GM18511 (cell line): Measurements from ENCODE around the gene DOCK4.

Experiments
- ATAC-seq: cut with Tn5 transposase; IDR thresholded peaks from one replicate; pipeline ENCODE4 v1.9.1; 2021; ENCODE audit warnings: mild to moderate bottlenecking, moderate library complexity; ENCODE audit not compliant: unreplicated experiment

Gene DOCK4

DNA sequence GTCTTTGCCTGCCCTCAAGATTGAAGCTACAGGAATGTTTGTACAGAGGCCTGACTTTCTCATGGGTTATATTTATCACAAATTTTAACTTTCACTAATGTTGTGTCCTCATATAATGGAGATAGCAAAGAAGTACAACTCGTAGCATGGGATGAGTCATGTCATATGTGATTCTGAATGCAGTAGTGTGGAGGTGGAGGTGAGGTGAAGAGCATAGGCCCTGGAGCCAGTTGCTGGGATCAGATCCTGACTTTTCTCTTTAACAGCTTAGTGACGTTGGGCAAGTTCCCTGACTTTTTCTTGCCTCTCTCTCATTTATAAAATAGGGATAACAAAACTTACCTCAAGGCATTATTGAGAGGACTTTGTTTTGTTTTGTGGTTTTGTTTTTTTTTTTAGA lies 511.8 kb downstream of the DOCK4 start:
- no peak for ATAC-seq

GRCh38 chr7:111690364-111691111 lies 515.7 kb downstream of the DOCK4 start:
- no peak for ATAC-seq

- no peak for ATAC-seq
Measured at GRCh38 chr7:111685349-111685748, 520.9 kb downstream of the DOCK4 start.

- ATAC-seq: no peak
Measured at GRCh38 chr7:111682588-111683340, 523.4 kb downstream of the DOCK4 start.

DNA sequence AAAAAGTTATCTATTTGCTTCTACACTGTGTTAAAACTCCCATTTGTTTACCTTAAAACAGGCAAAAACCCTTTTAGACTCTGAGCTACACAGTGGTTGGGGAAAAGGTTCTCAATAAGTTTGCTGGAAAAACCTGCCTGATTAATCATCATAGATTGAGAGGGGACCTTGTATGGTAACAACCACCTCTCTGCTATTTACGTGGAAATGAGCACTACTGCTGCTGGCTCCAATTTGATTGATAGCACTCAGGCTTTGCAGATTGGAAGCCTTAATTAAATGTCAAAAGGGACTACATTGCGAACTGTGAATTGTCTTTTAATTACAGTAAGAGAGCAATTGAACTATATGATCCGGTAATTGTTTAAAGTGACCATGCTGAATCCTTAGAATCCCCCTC lies 525.0 kb downstream of the DOCK4 start:
- no peak for ATAC-seq

DNA sequence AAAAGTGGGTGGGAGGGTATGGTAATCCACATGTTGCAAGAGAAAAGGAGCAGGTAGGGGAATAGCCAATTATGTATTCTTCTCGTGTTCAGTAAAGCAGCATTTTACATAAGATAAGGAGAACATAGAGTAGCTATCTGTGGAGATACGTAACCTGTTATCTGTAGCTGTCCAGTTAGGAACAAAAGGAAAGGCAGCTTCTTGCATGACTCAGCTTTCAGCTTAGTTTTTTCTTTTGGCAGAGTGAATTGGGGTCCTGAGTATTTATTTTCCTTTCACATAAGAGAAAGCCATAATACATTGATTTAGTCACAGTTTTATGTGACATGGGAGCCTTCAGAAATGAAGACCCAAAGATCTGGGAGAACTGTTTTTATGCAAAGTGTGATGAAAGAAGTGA lies 527.2 kb downstream of the DOCK4 start:
- no peak for ATAC-seq

DNA sequence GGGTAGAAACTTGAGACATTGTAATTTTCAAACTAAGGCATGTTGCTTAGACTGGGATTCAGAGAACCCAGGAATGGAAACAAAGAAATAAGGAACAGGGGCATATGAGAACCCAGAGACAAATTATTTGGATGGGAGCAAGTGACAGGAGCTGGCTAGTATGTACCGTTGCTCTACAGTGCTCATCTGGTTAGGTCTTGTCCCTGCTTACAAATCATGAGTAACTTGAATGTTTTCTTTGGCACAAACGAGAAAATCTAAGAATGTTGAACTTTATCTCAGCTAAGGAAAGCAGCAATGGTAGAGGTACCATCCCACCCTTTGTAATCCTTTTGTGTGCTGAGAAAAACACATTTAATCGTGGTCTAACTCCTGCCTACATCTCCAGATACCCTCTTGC lies 527.9 kb downstream of the DOCK4 start:
- ATAC-seq: no peak

- ATAC-seq: no peak
Measured at GRCh38 chr7:111677848-111678247, 528.4 kb downstream of the DOCK4 start.

- no peak for ATAC-seq
Measured at GRCh38 chr7:111676811-111677210, 529.4 kb downstream of the DOCK4 start.
